HepG2 (cell line): ENCODE results near the gene LAMB4. TPM values are rescaled to one million over a fixed set of nuclear protein-coding genes. Genes with fewer than 3 reads are reported as not detected.
A peak's percentile ranks its signal among the peaks of the same experiment; 100 is the strongest.

ENCODE experiments used
- ATF7-NPFF ChIP-seq: sonication (generic); formaldehyde crosslinking; IDR thresholded peaks from 2 replicates; pipeline ENCODE4 v1.8.1; 2023; ENCODE audit warnings: mild to moderate bottlenecking, low read depth, missing genetic modification reagents, moderate library complexity
- HNF1B ChIP-seq: sonication (generic); formaldehyde crosslinking; IDR thresholded peaks from 2 replicates; pipeline ENCODE4 v1.5.1; 2020; ENCODE audit warnings: mild to moderate bottlenecking, moderate library complexity, missing genetic modification reagents
- HOMEZ ChIP-seq: IDR thresholded peaks from 2 replicates; pipeline ENCODE4 v1.6.1; 2016; ENCODE audit warnings: low read depth
- JUND ChIP-seq: sonication (generic); formaldehyde crosslinking; IDR thresholded peaks from 2 replicates; pipeline ENCODE4 v1.8.0; 2022; ENCODE audit warnings: mild to moderate bottlenecking, missing genetic modification reagents
- KLF16 ChIP-seq, 2 experiments: sonication (generic) in 1 of 2; formaldehyde crosslinking in 1 of 2; IDR thresholded peaks; 2 replicates each; pipeline versions ENCODE4 v1.6.1 to v1.8.0; 2016 to 2023; ENCODE audit warnings: missing genetic modification reagents in 2 of 2, missing compliant biosample characterization in 1 of 2
- KMT2A ChIP-seq: sonication (generic); formaldehyde crosslinking; IDR thresholded peaks from 2 replicates; pipeline ENCODE4 v1.4.0; 2020; ENCODE audit warnings: missing genetic modification reagents
- MYPOP ChIP-seq: sonication (generic); formaldehyde crosslinking; IDR thresholded peaks from 2 replicates; pipeline ENCODE4 v1.8.1; 2023; ENCODE audit warnings: mild to moderate bottlenecking, moderate library complexity, missing genetic modification reagents
- SP4 ChIP-seq: sonication (generic); formaldehyde crosslinking; IDR thresholded peaks from 2 replicates; pipeline ENCODE4 v1.8.1; 2023; ENCODE audit warnings: mild to moderate bottlenecking, missing genetic modification reagents
- SRY ChIP-seq: sonication (generic); formaldehyde crosslinking; IDR thresholded peaks from 2 replicates; pipeline ENCODE4 v1.8.0; 2022; ENCODE audit warnings: mild to moderate bottlenecking, missing genetic modification reagents
- STAG1 ChIP-seq: sonication (generic); formaldehyde crosslinking; IDR thresholded peaks from 2 replicates; pipeline ENCODE4 v1.4.0; 2020; ENCODE audit warnings: missing genetic modification reagents
- UBTF ChIP-seq: sonication (generic); formaldehyde crosslinking; IDR thresholded peaks from 2 replicates; pipeline ENCODE4 v1.4.0; 2020; ENCODE audit warnings: mild to moderate bottlenecking, missing genetic modification reagents
- ZBTB10 ChIP-seq: sonication (generic); formaldehyde crosslinking; IDR thresholded peaks from 2 replicates; pipeline ENCODE4 v1.4.0; 2020; ENCODE audit warnings: missing genetic modification reagents, borderline replicate concordance
- polyA plus RNA-seq, 8 experiments: library from polyadenylated mRNA; depleted of rRNA in 3 of 8; stranded (reverse) in 7 of 8; unstranded in 1 of 8; fragments of >200 nt; fragmentation: Illumina TruSeq in 4 of 8; extraction: Trizol in 4 of 8; gene quantifications; 2 replicates each; pipeline versions ENCODE4 v1.2.1 to v1.2.3, GENCODE V29; 2011 to 2016; ENCODE audit warnings: low read depth in 4 of 8, missing spikeins in 1 of 8, mixed read lengths in 1 of 8; ENCODE audit not compliant: insufficient read depth in 1 of 8
- total RNA-seq, 5 experiments: library from RNA; depleted of rRNA; stranded (reverse); fragments of >200 nt; fragmentation: Illumina TruSeq; extraction: Trizol; gene quantifications; 2 replicates each; pipeline ENCODE4 v1.2.3, GENCODE V29; 2016; ENCODE audit warnings: low read depth in 1 of 5

LAMB4 gene
- total and polyA plus RNA-seq, 2 of the 13 experiments (the other 11 are each of a cell fraction or from before 2014, with no cell fraction given): 0.05 TPM; not detected in 1

- TF ChIP-seq ZBTB10 (CRISPR knock-in tag): peak; percentile 33; the same call in 1 of the 2 replicates
- TF ChIP-seq UBTF: peak; percentile 41; the same call in 1 of the 2 replicates
- TF ChIP-seq KMT2A (CRISPR knock-in tag): no peak; the same call in none of the 2 replicates
- peak in 1 of 2 experiments; percentile 25; a peak in 1 of 4 replicates for TF ChIP-seq KLF16 (CRISPR knock-in tag; IDR thresholded peaks at IDR 0.05)
- TF ChIP-seq SRY (CRISPR knock-in tag): peak; percentile 88; the same call in 1 of the 2 replicates
- peak; percentile 46; the same call in 1 of the 2 replicates for TF ChIP-seq ATF7-NPFF (CRISPR knock-in tag)
- peak; percentile 48; the same call in 1 of the 2 replicates for TF ChIP-seq MYPOP (CRISPR knock-in tag)
- 0 out of 2 replicates have a peak, but pooled peaks have one; percentile 14 for TF ChIP-seq SP4 (CRISPR knock-in tag)
- TF ChIP-seq HOMEZ (CRISPR knock-in tag): no peak
- TF ChIP-seq HNF1B (CRISPR knock-in tag): no peak; the same call in 1 of the 2 replicates
- TF ChIP-seq STAG1 (CRISPR knock-in tag): peak; percentile 3; the same call in 1 of the 2 replicates
- TF ChIP-seq JUND (CRISPR knock-in tag): no peak
Measured at GRCh38 chr7:108002726-108003598, 127.2 kb downstream of the LAMB4 start, which contains the start of gene LAMB1 (continued).
